GM20000 (cell line): ENCODE results near the gene LRRC10B.

ENCODE experiments used
- DNase-seq: peaks from one replicate; pipeline ENCODE4 v3.0.0; 2012; ENCODE audit warnings: low spot score
- TF ChIP-seq, protein P1 (sequence below): IDR thresholded peaks from 2 replicates; pipeline ENCODE4 v1.5.1; 2012; ENCODE audit warnings: mild to moderate bottlenecking, control low read depth; ENCODE audit errors: extremely low read depth, missing control alignments

Gene LRRC10B

DNA sequence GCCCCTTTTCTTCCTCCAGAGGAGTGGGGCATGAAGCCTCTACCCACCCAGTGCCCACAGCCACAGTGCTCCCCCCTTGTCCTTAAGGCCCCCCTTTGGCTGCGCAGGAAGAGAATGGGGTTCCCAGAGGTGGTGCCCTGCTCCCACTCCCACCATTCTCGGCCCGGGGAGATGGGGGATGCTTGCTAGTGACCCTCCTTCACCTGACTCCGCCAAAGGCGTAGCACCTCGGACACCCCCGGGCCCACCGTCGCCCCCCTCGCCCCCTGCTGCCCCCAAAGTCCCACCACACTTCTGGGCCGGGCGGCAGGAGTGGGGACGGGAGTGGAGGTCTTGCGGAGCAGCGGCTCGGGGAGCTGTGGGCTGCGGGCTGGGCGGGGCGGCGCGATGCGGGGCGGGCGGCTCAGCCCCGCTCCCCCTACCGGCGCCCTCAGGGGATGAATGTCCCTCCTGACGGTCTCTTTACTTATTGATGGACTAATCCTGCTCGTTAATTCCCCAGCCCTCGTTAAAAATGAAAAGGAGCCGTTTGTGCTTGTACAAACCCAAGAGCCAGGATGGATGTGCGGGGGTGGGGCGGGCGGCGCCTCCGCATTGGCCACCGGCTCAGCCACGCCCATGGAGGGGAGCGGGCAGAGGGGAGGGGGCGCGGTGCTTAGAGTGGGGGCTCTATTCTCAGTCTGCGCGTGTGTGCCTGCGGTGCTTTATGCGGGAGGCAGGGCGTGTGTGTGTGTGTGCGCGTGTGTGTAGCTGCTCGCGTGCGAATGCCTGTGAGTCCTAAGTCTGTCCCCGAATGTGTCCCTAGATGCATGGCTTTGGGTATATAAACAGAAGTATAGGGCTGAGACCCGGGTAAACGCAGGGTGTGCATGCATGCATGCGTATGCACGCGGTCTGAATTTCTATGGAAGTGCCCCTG, 46.8 kb downstream of the LRRC10B start:
- TF ChIP-seq, protein P1, sequence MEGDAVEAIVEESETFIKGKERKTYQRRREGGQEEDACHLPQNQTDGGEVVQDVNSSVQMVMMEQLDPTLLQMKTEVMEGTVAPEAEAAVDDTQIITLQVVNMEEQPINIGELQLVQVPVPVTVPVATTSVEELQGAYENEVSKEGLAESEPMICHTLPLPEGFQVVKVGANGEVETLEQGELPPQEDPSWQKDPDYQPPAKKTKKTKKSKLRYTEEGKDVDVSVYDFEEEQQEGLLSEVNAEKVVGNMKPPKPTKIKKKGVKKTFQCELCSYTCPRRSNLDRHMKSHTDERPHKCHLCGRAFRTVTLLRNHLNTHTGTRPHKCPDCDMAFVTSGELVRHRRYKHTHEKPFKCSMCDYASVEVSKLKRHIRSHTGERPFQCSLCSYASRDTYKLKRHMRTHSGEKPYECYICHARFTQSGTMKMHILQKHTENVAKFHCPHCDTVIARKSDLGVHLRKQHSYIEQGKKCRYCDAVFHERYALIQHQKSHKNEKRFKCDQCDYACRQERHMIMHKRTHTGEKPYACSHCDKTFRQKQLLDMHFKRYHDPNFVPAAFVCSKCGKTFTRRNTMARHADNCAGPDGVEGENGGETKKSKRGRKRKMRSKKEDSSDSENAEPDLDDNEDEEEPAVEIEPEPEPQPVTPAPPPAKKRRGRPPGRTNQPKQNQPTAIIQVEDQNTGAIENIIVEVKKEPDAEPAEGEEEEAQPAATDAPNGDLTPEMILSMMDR = no peak
- no peak for DNase-seq

DNA sequence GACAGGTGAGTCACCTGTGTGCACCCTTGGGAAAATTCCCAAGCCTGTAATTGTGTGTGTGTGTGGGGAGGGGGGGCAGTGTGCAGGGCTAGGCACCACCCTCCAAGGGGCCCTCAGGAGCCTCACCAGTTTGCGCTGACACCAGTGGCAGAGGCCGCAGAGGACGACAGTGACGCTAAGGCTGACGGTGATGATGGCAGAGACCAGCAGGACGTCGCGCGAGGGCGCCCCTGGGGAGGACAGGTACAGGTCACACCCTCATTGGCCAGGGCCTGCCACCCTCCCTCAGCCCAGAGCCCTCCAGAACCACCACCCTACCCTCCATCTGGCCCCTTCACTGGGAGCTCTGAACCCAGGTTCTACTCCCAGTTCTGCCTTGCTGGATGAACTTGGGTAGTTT, 47.4 kb downstream of the LRRC10B start:
- TF ChIP-seq, protein P1 = no peak
- DNase-seq = no peak

DNA sequence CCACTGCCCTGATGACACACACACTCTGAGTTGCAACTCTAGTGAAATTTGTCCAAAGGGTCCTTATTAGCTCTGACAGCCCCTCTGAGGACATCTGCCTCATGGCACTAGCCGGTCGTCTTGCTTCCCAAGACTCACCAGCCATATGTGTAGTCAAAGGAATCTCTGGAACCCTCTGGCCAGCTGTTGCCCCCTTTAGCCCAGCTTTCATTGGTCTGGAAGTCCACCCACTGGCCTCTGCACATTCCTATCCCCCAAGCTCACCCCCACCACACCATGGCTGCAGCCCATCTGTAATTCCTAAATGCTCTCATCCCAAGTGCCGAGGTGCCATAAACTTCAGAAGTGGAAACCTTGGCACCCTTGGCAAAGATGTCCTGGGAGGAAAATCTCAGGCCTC, 48.1 kb downstream of the LRRC10B start:
- DNase-seq = no peak

More for the DNA sequence above, 48.1 kb downstream of the LRRC10B start:
- TF ChIP-seq, protein P1 = no peak
